CD4-positive, alpha-beta T cell treated with Interleukin-10 for 1 hour (primary cell): ENCODE results near the gene ATXN7L2.

Experiments
- DNase-seq: peaks from one replicate; pipeline ENCODE4 v3.0.0-alpha.2; 2020

Gene ATXN7L2

DNA sequence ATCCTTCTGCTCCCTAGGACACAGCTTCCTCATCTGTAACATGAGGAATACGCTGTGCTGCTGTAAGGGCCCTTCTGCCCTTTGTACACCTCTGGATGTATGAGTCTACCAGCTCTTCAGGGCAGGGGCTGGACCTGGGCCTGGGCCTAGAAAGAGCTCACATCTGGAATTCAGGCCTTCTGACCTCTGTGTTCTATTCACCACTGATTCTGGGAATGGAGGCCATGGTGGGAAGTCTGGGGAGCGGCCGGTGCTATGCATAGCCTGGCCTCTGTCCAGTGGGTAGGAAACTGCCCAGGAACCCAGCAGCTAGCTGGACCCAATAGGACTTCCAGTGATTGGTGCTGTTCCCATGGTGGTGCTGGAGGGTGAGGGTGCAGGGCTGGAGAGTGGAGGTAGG, 45.0 kb downstream of the ATXN7L2 start:
- no peak for DNase-seq

DNA sequence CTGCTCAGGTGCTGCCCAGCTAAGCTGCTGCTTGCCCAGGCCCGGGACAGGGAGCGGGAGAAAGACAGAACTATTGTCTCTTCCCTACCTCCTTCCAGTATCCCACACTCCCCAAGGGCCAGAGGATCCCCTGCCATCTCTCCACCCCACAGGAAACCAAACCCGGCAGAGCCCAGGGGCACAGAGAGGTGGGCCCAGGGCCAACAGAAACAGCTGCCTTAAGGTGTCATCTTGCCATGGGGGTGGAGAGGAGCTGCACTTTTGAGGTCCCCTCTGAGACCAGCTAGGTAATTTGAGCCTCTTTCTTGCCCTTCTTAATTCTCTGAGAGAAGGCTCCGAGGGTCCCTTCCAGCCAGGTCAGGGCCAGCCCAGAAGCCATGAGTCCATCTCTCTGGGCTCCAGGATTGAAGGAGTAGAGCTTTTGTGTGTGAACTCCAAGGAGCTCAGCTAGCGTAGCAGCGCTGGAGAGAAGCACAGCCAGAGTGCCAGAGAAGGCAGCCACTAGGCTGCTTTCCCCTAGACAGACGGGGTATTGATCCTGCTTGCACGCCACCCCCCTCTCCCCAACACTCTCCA, 46.3 kb downstream of the ATXN7L2 start:
- no peak for DNase-seq

DNA sequence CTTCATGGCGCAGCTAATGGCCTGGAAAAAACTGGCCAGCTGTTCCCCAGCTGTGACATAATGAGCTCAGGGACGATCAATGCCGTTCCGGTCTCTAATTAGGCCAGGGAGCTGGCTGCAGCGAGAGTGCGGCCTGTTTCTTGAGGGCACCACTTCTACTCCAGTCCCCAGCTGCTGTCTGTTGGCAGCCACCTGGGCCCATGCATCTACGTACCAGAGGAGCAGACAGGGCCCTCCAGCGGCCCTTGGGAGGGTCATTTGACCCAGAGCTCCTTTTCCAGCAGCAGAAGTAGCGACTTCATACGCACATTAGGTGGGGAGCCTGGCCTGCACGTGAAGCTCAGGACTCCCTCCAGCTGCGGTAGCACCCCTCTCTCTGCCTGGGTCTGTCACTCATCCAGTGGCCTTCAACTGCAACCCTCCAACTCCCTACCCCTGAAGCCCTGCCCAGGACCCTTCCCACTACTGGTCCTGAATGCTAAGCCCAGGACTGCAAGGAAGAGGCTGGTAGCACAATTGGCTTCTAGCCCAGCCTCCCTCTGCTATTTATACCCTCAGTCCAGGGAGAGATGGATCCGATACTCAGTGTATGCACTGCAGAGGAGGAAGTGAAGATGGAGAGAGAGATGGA, 46.9 kb downstream of the ATXN7L2 start:
- no peak for DNase-seq

DNA sequence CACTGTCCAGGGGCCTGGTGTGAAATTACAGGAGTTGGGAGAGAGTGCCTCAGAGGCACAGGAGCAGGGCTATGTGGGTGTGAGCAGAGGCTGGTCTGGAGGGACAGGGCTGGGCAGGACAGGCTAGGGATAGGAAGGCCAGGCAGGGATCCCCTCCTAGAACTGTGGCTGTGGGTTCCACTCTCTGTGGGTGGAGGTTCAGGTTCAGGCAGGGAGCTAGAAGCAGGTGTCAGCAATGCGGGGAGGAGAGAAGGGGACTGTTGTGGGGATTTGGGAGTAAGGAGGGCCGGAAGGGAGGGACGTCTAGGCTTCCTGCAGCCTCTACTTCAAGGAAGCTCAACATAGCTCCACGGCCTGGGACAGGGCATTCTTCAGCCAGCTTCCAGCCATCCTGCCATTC, 47.7 kb downstream of the ATXN7L2 start:
- DNase-seq: no peak

DNA sequence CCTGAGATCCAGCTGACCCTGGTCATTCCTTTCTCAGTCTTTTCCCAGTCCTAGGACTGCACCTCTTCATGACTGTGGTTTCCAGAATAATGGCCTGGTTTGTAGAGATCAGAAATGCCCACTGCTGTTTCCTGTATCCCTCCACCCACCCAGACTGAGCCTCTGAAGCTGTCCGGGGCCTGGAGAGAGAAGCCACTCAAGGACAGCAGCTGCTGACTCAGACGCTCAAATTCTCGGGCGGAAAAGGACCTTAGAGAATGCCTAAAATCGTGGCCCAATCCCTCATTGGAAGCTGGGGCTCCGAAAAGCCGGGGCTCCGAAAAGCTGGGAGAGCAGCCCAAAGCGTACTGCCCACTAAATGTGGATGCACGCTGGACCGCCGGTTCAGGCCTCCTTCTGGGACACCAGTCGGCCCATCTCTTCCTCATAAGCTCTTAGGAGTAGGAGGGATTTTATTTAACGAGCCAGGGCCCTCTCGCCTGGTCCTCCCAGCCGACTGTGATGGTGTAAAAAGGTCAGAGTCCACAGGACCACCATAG, 48.2 kb downstream of the ATXN7L2 start:
- DNase-seq: no peak

DNA sequence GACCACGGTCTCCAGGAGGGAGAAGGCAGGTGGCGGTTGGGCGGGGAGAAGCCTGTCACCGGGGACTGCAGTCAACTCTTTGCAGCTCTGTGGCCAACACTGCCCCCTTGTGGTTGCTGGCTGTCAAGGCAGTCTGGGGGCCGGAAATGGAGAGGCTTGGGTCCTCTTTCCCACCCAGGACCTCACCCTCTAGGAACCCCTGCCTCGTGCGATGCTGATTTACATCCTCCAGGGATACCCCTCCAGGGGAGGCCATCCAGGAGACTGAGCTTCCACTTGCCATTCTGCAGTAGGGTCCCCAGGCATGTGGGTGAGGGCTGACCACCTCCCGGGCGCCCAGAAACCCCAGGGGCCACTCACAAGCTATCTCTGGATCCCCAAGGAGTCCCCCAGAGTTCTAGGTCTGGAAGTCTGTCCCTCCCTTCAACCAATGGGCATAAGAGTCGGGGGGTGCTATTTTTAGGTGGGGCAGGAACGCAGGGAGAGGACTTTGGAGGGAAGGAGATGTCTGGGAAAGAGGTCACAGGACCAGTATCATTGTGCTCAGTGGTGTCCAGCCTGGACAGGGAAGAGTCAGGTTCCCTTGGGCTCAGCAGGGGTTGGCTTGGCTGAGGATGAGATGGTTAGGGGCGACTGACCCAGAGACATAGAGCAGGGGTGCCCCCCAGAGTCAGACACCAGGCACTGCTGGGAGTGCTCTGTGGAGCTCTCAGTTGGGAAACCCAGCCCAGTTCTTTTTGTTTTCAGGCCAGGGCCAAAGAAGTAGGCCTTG, 48.8 kb downstream of the ATXN7L2 start:
- DNase-seq: peak; percentile 91

DNA sequence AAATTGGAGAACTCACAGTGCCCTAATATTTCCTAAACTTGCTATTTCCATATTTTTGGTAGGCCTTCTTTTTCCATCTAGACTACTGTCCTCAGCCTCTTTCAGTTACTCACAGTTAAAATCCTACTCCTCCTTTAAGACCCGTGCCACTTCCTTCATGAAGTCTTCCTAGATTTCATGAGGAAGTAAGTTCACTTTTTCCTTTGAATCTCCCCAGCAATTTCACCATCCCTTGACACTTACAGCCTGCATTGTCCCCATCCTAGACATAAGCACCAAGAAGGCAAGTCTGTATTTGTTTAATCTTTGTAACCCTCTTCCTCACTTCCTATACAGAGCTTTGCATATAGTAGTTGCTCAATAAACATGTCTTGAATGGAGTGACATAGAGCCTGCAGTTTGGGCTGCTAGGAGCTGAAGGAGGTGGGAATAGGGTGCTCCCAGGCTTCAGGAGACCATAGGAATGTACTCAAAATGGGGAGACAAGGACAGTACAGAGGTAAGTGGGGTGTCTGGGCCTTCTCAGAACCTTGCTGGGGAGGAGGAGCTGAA, 50.7 kb downstream of the ATXN7L2 start:
- DNase-seq: no peak

DNA sequence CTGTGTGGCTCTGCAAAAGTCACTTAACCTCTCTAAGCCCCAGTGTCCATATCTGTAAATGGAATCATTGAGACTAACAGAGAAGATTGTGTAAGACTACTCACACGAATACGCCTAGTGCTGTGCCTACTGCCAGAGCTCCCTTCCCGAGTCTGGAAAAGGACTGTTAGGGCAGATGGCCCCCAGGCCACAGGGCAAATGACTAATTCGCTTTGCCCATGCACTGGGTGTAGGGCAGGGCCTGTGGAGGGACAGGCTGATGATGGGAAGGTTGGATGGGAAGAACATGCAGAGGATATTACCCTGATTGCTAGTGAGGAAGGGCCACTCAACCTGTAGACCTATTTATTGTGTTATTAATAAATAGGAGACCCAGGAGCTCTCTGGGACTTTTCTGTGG, 51.8 kb downstream of the ATXN7L2 start:
- no peak for DNase-seq

DNA sequence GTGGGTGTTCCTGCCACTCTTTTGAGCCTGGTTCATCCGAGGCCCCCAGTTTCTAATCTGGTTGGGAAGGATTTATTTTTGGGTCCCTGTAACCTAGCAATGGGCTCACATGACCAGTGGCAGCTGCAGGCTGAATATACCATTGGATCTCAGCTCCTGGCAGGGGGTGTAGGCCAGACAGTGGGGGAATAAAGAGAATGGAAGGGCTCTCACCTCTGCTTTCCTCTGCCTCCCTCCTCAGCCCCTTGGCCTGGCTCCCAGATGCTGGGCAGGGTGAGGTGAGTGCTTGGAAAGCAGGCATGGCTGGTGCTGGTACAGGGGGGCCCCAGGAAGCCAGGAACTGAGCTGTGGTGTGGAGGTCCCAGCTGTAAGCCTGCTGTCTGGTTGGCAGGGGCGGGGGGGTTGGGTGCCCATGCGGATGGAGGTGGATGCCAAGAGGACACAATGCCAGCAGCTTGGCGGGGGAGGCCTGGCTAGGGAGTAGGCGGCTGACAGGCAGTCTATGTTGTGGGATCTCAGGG, 52.3 kb downstream of the ATXN7L2 start:
- no peak for DNase-seq

DNA sequence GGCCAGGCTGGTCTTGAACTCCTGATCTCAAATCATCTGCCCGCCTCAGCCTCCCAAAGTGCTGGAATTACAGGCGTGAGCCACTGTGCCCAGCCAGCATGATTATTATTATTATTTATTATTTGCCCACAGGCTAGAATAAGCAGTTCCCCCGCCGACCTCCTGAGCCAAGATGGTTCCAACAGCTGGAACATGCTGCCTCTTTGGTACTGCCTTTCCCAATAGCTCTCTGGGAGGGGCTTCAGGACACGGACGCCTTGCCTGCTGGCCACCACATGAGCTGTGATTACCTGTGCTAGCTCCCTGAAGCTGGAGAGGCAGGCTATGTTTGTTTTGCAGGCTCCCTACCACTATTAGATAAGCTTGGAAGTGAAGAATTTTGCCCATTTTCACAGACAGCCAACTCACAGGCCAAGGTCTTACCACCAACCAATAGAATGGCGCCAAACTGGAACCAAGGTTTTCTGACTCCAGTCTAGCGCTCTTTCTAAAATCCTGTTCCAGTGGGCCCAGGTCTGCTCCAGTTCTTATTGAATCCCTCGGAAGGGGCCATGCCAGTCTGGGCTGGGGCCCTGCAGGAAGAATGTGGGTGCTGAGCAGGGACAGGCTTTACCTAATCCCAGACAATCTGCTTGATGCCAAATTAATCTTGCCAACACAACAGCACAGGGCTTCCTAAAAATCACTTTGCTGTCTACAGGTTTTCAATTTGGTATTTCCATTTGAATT, 53.9 kb downstream of the ATXN7L2 start:
- no peak for DNase-seq

DNA sequence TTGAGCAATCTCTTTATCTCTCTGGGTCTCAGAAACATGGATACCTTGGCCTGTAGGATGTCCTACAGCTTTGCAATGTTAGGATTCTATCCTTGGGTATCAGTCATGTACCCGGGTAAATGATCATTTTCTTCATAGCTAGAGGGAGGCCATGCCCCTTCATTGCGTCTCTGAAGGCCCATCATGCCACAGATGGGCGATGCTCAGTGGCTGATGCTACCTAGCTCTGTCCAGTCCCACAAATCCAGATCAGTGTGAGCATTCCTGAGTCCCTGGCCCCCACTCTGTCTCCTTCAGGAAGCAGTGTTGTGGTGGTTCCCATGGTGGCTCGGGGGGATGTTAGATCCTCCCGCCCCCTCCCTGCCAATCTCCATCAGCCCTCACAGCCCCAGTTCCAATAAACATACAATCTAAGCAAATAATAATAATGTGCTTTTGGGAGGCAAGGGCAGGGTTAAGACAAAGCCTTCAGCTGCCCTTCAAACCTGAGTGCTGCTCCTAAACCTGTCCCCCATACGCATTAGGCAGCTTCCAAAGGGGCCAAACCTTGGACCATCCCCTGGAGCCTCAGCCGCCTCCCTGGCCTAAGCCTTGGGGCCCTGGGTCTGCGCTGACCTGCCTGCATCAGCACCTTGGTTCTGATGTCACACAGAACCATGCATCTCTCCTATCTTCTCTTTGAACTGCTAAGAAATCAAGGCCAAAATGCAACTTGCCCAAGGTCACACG, 55.3 kb downstream of the ATXN7L2 start:
- DNase-seq: no peak

DNA sequence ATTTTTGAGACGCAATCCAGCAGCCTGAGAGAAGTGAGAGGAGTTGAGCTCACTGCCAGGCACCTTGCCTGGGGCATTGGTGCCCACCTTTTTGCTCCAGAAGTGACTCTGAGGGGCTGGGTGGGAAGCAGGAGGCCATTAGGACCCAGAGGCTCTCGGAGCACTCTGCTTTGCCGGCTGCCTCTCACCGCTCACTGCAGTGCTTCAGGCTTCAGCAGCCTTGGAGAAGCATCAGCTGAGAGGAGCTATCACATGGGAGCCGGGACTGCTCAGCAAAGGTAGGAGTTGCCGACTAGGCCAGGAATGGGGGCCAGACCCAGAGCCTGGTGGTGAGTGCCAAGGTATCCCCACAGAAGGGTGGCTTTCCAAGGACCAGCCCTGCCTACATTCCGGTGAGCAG, 56.0 kb downstream of the ATXN7L2 start, which contains the start of gene GPR61:
TSS of gene GPR61 (plus strand) at position 197 of the 400 bp plus-strand sequence. CDS start 3,151 bp downstream, outside the sequence.
- DNase-seq: no peak

DNA sequence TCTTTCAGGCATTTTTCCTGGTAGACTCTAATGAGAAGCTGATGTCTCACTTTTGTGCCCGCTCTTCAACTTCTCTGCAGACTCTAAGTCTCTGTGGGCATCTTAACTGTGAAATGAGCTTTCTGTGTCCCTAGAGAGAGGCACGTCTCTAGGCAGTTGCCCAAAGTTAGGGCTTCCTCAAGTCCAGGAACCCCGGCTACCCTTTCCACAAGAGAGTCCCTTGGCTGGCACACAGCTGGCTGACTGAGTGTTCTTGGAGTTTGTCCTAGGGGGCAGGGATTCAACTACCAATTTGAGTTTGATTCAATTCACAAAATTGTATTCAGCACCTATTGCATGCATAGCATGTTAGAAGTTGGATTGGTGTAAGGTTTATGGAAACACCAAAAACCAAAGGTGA, 57.4 kb downstream of the ATXN7L2 start:
- no peak for DNase-seq
